GM12878 (cell line): Measurements from ENCODE around the gene POU2AF1. TPM values are rescaled to one million over a fixed set of nuclear protein-coding genes. Genes with fewer than 3 reads are reported as not detected.

ENCODE experiments used
- ATAC-seq: fragments of 200-7000 bp; cut with Tn5 transposase; 3 replicates; pipeline ENCODE4 v1.9.1; 2020; ENCODE audit warnings: mild to moderate bottlenecking, moderate library complexity
- BruUV-seq: library from RNA; stranded (reverse); fragments of 400-500 nt; replicated peaks from 2 replicates; lab custom pipeline; 2021; lab: Mats Ljungman, UMichigan
- CTCF ChIA-PET: fragments of 300-600 bp; sonication (Branson Sonifier 250); formaldehyde crosslinking; extraction: SDS; loops from one replicate; lab custom pipeline; 2021; ENCODE audit warnings: inconsistent platforms; lab: Yijun Ruan, JAX
- POLR2A ChIA-PET: fragments of 350-600 bp; formaldehyde crosslinking; extraction: SDS; loops from one replicate; lab custom pipeline; 2021; ENCODE audit warnings: inconsistent platforms; lab: Charles Lee
- RAD21 ChIA-PET: fragments of 300-600 bp; sonication (Branson Sonifier 250); formaldehyde crosslinking; loops from one replicate; lab custom pipeline; 2023; ENCODE audit warnings: antibody characterized with exemption; ENCODE audit not compliant: unreplicated experiment; lab: Charles Lee
- SMC1A ChIA-PET: fragments of 300-600 bp; sonication (Branson Sonifier 250); formaldehyde crosslinking; loops from one replicate; lab custom pipeline; 2023; ENCODE audit not compliant: unreplicated experiment, uncharacterized antibody; lab: Charles Lee
- DNase-seq: peaks from one replicate; pipeline ENCODE4 v3.0.0-alpha.2; 2011; ENCODE audit warnings: low read depth, low spot score
- FAIRE-seq: peaks from 3 replicates; lab custom pipeline; 2011; peaks lifted over from hg19 to GRCh38; lab: Jason Lieb, UNC
- H2AFZ ChIP-seq: 2 replicates; pipeline ENCODE4 v1.6.0; 2011; ENCODE audit warnings: low read depth, low read length, control low read depth; ENCODE audit not compliant: control insufficient read depth
- H3K27ac ChIP-seq: 2 replicates; pipeline ENCODE4 v1.5.1; 2011; ENCODE audit warnings: control low read depth; ENCODE audit not compliant: control insufficient read depth, insufficient read depth
- H3K27me3 ChIP-seq, 2 experiments: replicated peaks in 1 of 2; 2 replicates each; pipeline versions ENCODE4 v1.6.0 to v1.6.1; 2011; ENCODE audit warnings: low read length in 1 of 2; ENCODE audit not compliant: control insufficient read depth in 2 of 2, insufficient read depth in 2 of 2
- H3K36me3 ChIP-seq, 2 experiments: 2 replicates each; pipeline ENCODE4 v1.5.1; 2011; ENCODE audit warnings: low read length in 1 of 2; ENCODE audit not compliant: control insufficient read depth in 2 of 2, insufficient read depth in 2 of 2
- H3K4me1 ChIP-seq: 2 replicates; pipeline ENCODE4 v1.6.1; 2011; ENCODE audit warnings: mild to moderate bottlenecking, low read length, moderate library complexity, mixed read lengths; ENCODE audit not compliant: control insufficient read depth, insufficient read depth
- H3K4me2 ChIP-seq: 2 replicates; pipeline ENCODE4 v1.6.0; 2011; ENCODE audit warnings: control low read depth; ENCODE audit not compliant: control insufficient read depth, insufficient read depth
- H3K4me3 ChIP-seq: fragments of 200-600 bp; sonication (generic); 2 replicates; pipeline ENCODE4 v1.5.1; 2016
- H3K79me2 ChIP-seq: 2 replicates; pipeline ENCODE4 v1.6.0; 2011; ENCODE audit warnings: low read length; ENCODE audit not compliant: control insufficient read depth, insufficient read depth
- H3K9ac ChIP-seq: 2 replicates; pipeline ENCODE4 v1.8.0; 2011; ENCODE audit warnings: low read length, control low read depth, mixed read lengths; ENCODE audit not compliant: control insufficient read depth, insufficient read depth
- H3K9me3 ChIP-seq: replicated peaks from 3 replicates; pipeline ENCODE4 v1.5.1; 2011; ENCODE audit warnings: mild to moderate bottlenecking, low read length; ENCODE audit not compliant: control insufficient read depth, insufficient read depth
- H4K20me1 ChIP-seq: 2 replicates; pipeline ENCODE4 v1.6.0; 2011; ENCODE audit not compliant: control insufficient read depth, insufficient read depth
- CHD2 ChIP-seq: IDR thresholded peaks from 2 replicates; pipeline ENCODE4 v1.6.1; 2011; ENCODE audit warnings: low read depth, low read length, improper control_type of control experiment, borderline replicate concordance
- ELK1 ChIP-seq: IDR thresholded peaks from 2 replicates; pipeline ENCODE4 v1.6.1; 2012; ENCODE audit warnings: low read depth, low read length, improper control_type of control experiment
- FOXM1 ChIP-seq: IDR thresholded peaks from 2 replicates; pipeline ENCODE4 v1.6.1; 2012; ENCODE audit warnings: low read depth, mild to moderate bottlenecking, inconsistent platforms, low read length, moderate library complexity
- HDAC2 ChIP-seq: fragments of 200-600 bp; sonication (generic); IDR thresholded peaks from 2 replicates; pipeline ENCODE4 v1.6.1; 2017
- NKRF ChIP-seq: fragments of 450-650 bp; conservative IDR thresholded peaks from 2 replicates; pipeline ENCODE4 v1.6.1; 2017; ENCODE audit warnings: mild to moderate bottlenecking, moderate library complexity
- POLR2A ChIP-seq: IDR thresholded peaks from 2 replicates; pipeline ENCODE4 v1.6.1; 2011; ENCODE audit warnings: low read depth, mild to moderate bottlenecking, low read length
- RAD51 ChIP-seq: fragments of 450-650 bp; IDR thresholded peaks from 2 replicates; pipeline ENCODE4 v1.6.1; 2016; ENCODE audit warnings: moderate library complexity, mild to moderate bottlenecking, inconsistent platforms
- RELB ChIP-seq: fragments of 450-650 bp; IDR thresholded peaks from 2 replicates; pipeline ENCODE4 v1.6.1; 2017; ENCODE audit warnings: low read depth, mild to moderate bottlenecking, moderate library complexity
- RUNX3 ChIP-seq: IDR thresholded peaks from 2 replicates; pipeline ENCODE4 v1.6.1; 2012; ENCODE audit warnings: low read length, inconsistent platforms
- SIX5 ChIP-seq: IDR thresholded peaks from 2 replicates; pipeline ENCODE4 v1.6.1; 2011; ENCODE audit warnings: mild to moderate bottlenecking, low read depth, low read length, moderate library complexity; ENCODE audit not compliant: severe bottlenecking
- ZBED1 ChIP-seq: IDR thresholded peaks from 2 replicates; pipeline ENCODE4 v1.6.1; 2016; ENCODE audit warnings: borderline replicate concordance
- ZBTB4 ChIP-seq: fragments of 450-650 bp; formaldehyde crosslinking; IDR thresholded peaks from 2 replicates; pipeline ENCODE4 v1.4.0; 2022; ENCODE audit warnings: mild to moderate bottlenecking, moderate library complexity
- ZNF384 ChIP-seq: IDR thresholded peaks from 2 replicates; pipeline ENCODE4 v1.6.1; 2012; ENCODE audit warnings: low read depth, mild to moderate bottlenecking, low read length, improper control_type of control experiment, borderline replicate concordance
- ZNF622 ChIP-seq: fragments of 450-650 bp; IDR thresholded peaks from 2 replicates; pipeline ENCODE4 v1.6.1; 2017; ENCODE audit warnings: mild to moderate bottlenecking, inconsistent platforms
- WGBS: methylation state at CpG from one replicate; pipeline ENCODE4 v1.1.6; 2016; ENCODE audit warnings: low lambda C conversion rate; ENCODE audit not compliant: insufficient replicate concordance, insufficient coverage; ENCODE audit errors: missing lambda C conversion rate; 5-methylcytosine and 5-hydroxymethylcytosine counted together
- in situ Hi-C: fragments of 300-500 bp; cut with MboI; formaldehyde crosslinking; loops from 9 replicates; pipeline ENCODE4 v1.14.3; 2018; ENCODE audit warnings: mixed read lengths
- intact Hi-C: fragments of 100-400 bp; cut with micrococcal nuclease; formaldehyde crosslinking; loops from one replicate; pipeline ENCODE4 v1.14.2; 2022; ENCODE audit not compliant: unreplicated experiment
- polyA plus RNA-seq, 11 experiments: library from polyadenylated mRNA; depleted of rRNA in 4 of 11; unstranded in 6 of 11; stranded (reverse) in 5 of 11; fragments of >200 nt; fragmentation: Nextera tagmentation in 4 of 11; fragmentation: Illumina TruSeq in 1 of 11; extraction: Ambion mirVana in 4 of 11; extraction: Trizol in 1 of 11; gene quantifications; 1 replicate in 1 of 11; 2 replicates in 10 of 11; pipeline versions ENCODE4 v1.2.1 to v1.2.3, GENCODE V29; 2011 to 2016; ENCODE audit warnings: inconsistent platforms in 2 of 11, missing spikeins in 2 of 11, low read depth in 1 of 11
- total RNA-seq, 4 experiments: library from RNA; depleted of rRNA in 3 of 4; stranded (reverse); fragments of >200 nt in 3 of 4; fragmentation: Illumina TruSeq in 1 of 4; extraction: Trizol in 1 of 4; gene quantifications; 2 replicates each; pipeline versions ENCODE4 v1.2.1 to v1.2.3, GENCODE V29; 2013 to 2021
- TF ChIP-seq, protein P1 (sequence below): IDR thresholded peaks from 2 replicates; pipeline ENCODE4 v1.6.1; 2011; ENCODE audit warnings: low read depth, low read length, improper control_type of control experiment, borderline replicate concordance

Gene POU2AF1
- total and polyA plus RNA-seq, 10 of the 15 experiments (the other 5 are each of a cell fraction or from before 2014, with no cell fraction given), result 13.1 to 169 (median 75.5) TPM

GRCh38 chr11:111412293-111412692 is 33.2 kb upstream of the POU2AF1 start:
- peaks cover 15% of the 10 kb centered on the region for H3K79me2 ChIP-seq
- H2AFZ ChIP-seq, result peak overlapping the region; percentile 50; the same call in 1 of the 2 replicates
- DNase-seq (no peak), FAIRE-seq (no peak), ATAC-seq (no peak)
- CTCF ChIA-PET, result interaction anchor here (0.7 to 15.0 kb wide), 8 partner anchors 9 to 130 kb away, joined by 3 to 213 read pairs (median 20); partner anchors contain the start of gene POU2AF1
- no peaks in the 10 kb centered on the region; the same call in 2 of the 3 replicates for H3K9me3 ChIP-seq
- intact Hi-C loops (no loop called here), in situ Hi-C loops (no loop called here)
- RAD21 ChIA-PET, result interaction anchor here (0.7 to 19.2 kb wide), 4 partner anchors 9 to 130 kb away, joined by 3 to 657 read pairs (median 40); partner anchors contain the start of gene POU2AF1
- no peak overlapping the region for H3K4me3 ChIP-seq
- no peaks in the 10 kb centered on the region for H3K36me3 ChIP-seq
- SMC1A ChIA-PET, result interaction anchor here (0.6 to 29.3 kb wide), 11 partner anchors 9 to 650 kb away, joined by 3 to 972 read pairs (median 5); partner anchors contain the start of gene POU2AF1
- H3K27me3 ChIP-seq, result no peaks in the 10 kb centered on the region
- H3K4me1 ChIP-seq, result peaks cover 92% of the 10 kb centered on the region
- peak overlapping the region; percentile 85; the same call in 1 of the 2 replicates for H3K4me2 ChIP-seq
- no peak overlapping the region for H3K9ac ChIP-seq
- no peaks in the 10 kb centered on the region for H4K20me1 ChIP-seq
- H3K27ac ChIP-seq, result peak overlapping the region; percentile 98
- POLR2A ChIA-PET, result interaction anchor here (0.9 to 16.5 kb wide), 2 partner anchors 42 to 62 kb away, joined by 3 to 415 read pairs; partner anchors contain the start of gene POU2AF1
- no TSS peak for BruUV-seq
- WGBS, result 53% methylated on average over 3 of the region's 3 CpGs
- TF ChIP-seq, protein P1, sequence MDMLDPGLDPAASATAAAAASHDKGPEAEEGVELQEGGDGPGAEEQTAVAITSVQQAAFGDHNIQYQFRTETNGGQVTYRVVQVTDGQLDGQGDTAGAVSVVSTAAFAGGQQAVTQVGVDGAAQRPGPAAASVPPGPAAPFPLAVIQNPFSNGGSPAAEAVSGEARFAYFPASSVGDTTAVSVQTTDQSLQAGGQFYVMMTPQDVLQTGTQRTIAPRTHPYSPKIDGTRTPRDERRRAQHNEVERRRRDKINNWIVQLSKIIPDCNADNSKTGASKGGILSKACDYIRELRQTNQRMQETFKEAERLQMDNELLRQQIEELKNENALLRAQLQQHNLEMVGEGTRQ, result no peak
- TF ChIP-seq CHD2 (no peak), ZBED1 (no peak), ELK1 (no peak), ZNF622 (no peak), FOXM1 (no peak), SIX5 (no peak), NKRF (no peak), RAD51 (no peak), POLR2A (no peak), ZNF384 (no peak), RUNX3 (no peak), ZBTB4 (CRISPR knock-in tag) (no peak), RELB (no peak), HDAC2 (no peak)
